Measurements from ENCODE around the gene TRMT10A.

GRCh38 chr4:99506781-99507180, 57.1 kb downstream of the TRMT10A start:
- TF ChIP-seq, protein P1, sequence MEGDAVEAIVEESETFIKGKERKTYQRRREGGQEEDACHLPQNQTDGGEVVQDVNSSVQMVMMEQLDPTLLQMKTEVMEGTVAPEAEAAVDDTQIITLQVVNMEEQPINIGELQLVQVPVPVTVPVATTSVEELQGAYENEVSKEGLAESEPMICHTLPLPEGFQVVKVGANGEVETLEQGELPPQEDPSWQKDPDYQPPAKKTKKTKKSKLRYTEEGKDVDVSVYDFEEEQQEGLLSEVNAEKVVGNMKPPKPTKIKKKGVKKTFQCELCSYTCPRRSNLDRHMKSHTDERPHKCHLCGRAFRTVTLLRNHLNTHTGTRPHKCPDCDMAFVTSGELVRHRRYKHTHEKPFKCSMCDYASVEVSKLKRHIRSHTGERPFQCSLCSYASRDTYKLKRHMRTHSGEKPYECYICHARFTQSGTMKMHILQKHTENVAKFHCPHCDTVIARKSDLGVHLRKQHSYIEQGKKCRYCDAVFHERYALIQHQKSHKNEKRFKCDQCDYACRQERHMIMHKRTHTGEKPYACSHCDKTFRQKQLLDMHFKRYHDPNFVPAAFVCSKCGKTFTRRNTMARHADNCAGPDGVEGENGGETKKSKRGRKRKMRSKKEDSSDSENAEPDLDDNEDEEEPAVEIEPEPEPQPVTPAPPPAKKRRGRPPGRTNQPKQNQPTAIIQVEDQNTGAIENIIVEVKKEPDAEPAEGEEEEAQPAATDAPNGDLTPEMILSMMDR (IDR thresholded peaks at IDR 0.05), result no peak
- TF ChIP-seq POLR2A (IDR thresholded peaks at IDR 0.05) (no peak), EP300 (IDR thresholded peaks at IDR 0.05) (no peak)
